ENCODE data around the gene SMTN. TPM values are rescaled to one million over a fixed set of nuclear protein-coding genes. Genes with fewer than 3 reads are reported as not detected.
"Not testable (repeated sequence)": the region's sequence is repeated elsewhere in the genome, so short reads cannot be mapped to it uniquely, and the experiment has no call there.

SMTN gene
- polyA plus RNA-seq, 1 donor, result 37.1 TPM

DNA sequence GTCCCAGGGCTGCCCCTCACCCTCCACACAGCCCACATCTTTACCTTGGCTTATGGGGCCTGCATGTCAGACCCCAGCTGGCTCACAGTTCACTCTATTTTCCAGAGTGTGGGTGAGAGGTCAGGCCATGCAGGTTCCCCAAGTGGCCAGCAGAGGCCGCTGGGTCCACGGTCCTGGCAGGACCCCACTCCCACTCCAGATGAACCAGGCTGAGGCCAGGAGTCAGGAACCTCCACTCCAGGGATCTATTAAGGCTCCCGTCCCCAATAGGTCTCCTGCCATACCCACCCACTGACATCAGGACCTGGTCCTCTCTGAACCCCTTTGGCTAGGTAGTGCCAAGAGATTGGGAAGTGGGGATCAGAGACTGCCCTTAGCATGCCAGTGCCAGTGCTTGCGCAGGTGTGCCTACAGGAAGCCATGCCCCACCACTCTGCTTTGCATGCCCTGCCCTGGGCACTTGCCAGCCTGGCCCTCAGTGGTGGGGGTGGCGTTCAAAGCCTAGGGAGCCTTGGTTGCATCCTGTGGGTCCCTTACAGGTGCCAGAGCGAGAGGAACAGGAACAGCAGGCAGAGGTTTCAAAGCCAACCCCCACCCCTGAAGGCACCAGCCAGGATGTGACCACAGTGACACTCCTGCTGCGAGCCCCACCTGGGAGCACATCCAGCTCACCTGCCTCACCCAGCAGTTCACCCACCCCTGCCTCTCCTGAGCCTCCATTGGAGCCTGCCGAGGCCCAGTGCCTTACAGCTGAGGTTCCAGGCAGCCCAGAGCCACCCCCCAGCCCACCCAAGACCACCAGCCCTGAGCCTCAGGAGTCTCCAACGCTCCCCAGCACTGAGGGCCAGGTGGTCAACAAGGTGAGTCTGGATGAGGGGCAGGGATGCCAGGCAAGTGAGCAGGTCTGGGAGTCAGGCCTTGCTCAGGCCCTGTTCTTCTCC lies 8.3 kb downstream of the SMTN start:
- no peak for DNase-seq

DNA sequence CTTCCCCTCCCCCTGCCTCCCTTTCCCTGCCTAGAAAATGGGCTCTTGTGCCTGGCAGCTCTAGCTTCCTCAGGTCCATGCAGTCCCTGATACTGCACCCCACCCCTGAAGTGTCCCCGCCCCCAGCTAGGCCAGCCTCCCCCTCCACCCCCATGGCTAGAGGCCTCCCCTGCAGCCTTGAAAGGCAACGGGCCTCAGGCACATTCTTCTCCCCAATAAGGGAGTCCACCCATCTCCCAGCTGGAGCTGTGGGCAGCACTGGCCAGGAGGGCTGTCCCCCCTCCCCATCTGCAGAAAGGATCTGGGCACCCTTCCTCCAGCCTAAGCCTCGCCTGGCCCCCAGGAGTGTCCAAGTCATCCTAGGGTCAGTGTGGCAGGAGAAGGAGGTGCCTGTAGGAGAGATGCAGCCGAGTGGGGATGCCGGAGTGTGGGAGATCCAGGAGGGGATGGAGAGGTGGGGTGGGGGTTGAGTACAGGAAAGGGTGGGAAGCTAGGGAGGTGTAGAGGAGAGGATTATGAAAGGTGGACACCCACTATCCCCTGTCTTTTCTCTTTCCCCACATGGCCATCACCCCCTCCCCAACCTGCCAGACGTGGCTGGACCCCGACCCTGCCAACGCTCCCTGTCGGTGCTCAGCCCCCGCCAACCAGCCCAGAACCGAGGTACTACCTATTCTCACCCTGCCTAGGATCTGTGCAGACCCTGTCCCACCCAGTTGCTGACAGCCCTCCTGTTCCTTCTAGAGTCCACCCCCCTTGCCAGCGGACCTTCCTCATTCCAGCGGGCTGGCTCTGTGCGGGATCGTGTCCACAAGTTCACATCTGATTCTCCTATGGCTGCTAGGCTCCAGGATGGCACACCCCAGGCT lies 9.3 kb downstream of the SMTN start:
- no peak for DNase-seq

DNA sequence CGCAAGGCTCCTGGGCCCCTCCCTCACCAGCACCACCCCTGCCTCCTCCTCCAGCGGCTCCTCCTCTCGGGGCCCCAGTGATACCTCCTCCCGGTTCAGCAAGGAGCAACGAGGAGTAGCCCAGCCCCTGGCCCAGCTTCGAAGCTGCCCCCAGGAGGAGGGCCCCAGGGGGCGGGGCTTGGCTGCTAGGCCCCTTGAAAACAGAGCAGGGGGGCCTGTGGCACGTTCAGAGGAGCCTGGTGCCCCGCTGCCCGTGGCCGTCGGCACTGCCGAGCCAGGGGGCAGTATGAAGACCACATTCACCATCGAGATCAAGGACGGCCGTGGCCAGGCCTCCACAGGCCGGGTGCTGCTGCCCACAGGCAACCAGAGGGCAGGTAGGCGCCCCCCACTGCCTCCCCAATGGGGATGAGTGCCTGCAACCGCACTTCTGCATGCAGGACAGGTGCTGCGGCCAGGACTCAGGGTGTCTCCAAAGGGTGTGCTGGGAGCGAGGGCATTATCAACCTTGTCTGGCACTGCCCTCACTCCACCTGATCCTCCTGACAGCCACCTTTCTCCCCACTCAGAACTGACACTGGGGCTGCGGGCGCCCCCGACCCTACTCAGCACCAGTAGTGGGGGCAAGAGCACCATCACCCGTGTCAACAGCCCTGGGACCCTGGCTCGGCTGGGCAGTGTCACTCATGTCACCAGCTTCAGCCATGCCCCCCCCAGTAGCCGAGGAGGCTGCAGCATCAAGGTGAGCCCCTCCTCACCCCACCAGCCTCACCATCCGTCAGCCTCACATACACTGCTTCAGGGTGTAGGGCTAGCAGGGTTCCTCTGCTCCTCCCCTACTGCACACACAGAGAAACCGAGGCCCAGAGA lies 10.2 kb downstream of the SMTN start:
- no peak for DNase-seq

DNA sequence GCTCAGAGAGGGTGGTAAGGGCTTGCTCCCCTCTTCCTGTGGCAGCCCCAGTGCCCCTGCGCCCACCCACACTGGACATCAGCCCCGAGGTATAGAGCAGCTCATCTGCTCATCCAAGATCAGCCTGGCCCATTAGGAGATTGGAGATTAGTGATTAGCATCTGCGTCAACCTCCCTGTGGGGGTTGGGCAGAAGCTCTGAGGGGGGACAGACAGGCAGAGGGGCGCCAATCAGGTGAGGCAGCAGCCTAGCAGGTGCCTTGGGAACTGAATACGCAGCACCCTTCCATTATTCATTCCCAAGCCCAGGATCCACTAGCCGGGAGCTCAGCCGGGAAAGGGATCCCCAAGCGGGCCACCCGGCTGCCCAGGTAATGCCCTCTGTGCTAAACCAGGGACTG lies 11.0 kb downstream of the SMTN start:
- no peak for DNase-seq

DNA sequence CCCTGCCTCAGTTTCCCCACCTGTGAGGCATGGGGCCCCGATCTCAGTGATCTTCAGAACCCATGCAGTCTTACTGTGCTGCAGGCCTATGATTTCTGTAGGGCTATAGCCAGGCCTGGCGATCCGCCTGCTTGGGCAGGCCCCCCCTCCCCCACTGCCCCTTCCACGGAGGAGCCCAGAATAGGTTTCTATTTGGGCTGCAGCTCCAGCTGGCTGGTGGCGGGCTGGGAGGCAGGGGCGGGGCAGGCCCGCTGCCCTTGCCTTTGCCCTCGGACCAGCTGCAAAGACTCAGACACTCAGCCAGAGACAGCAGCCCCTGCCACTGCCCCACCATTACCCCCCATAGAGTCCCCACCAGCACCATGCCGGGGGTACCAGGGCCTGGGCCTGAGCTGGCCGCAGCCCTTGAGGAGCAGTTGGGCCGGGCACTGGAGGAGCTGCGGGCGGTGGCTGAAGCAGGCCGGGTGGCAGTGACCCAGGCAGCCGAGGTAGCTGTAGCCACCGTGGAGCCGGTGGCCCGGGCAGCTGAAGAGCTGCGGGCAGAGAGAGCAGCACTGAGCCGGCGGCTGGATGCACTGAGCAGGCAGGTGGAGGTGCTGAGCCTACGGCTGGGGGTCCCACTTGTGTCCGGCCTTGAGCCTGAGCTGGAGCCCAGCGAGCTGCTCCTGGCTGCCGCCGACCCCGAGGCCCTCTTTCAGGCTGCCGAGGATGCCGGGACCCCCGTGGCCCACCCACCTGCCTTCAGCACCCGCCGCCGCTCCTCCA lies 12.2 kb downstream of the SMTN start:
- DNase-seq, result no peak

DNA sequence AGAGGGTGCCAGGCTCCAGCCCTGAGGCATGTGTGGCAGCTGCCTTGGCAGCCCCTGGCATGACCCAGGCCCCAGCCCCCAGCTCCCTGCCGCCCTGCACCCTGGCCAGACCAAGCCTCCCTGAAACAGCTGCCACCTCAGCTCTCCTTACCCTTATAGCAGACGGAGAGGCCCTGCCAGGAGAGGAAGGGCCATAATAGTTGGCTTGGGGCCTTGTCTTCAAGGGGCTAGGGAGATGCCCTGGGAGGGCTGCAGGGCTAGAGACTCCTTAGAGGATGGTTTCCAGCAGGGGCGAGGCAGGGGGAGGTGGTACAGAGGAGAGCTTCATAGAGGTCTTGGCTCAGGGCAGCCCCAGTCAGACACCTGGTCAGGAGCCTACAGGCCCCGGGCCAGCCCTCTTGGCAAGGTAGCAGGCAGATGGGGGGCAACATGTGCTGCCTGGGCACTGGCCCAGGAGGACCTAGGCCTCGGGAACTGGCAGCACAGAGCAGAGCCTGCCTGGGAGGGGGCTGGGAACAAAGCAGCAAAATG lies 13.0 kb downstream of the SMTN start:
- no peak for DNase-seq

DNA sequence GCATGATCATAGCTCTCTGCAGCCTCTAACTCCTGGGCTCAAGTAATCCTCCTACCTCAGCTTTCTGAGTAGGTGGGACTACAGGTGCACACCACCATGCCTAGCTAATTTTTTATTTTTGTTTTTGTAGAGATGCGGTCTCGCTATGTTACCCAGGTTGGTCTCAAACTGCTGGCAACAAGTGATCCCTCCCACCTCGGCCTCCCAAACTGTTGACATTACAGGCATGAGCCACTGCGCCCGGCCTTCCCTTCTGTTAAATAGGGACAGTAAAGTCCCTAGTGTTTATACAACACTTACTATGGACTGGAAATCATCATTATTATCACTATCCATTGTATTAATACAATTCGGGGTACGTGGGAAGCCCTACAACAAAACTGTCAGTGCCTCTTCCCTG lies 13.6 kb downstream of the SMTN start:
- DNase-seq, result no peak

DNA sequence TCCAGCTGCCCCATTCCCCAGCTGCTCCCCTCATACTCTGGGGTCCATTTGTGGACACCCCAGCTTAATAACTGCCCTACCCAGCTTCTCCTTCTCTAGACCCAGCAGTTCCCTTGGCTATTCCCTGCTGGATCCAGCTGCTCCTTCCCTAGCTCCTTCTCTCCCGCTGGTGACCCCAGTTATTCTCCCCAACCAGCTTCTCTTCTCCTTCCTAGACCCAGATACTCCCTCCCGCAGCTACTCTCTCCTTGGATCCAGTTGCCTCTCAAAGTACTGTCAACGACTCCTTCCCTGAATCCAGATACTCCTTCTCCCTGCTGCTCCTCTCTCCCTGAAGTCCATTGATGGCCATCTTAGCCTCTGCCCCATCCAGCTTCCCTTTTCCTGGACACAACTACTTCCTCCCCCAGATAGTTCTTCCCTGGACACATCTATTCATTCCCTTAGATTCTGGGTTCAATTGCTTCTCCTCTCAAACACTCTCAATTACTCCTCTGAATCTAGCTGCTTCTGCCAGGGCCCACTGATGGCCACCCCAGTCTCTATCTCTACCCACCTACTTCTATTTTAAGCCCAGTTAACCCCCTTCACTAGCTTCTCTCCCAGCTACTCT lies 14.6 kb downstream of the SMTN start:
- no peak for DNase-seq

DNA sequence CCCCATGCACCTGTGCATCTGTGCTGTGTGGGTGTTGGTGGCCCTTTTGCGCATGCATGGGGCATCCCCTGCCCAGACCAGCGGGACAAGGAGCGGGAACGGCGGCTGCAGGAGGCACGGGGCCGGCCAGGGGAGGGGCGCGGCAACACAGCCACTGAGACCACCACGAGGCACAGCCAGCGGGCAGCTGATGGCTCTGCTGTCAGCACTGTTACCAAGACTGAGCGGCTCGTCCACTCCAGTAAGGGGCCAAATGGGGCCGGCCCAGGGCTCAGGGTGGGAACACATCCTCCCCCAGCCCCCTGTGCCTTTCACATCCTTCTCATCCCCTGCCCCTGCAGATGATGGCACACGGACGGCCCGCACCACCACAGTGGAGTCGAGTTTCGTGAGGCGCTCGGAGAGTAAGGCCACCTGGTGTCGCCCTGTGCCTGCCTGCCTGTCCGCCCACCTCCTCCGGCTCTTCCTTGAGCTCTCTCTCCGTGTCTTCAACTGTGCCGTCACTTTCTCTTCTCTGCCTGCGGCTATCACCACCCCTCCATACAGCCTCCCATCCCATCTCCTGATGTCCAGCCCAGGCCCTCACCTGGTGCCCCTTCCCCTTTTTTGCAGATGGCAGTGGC lies 15.7 kb downstream of the SMTN start:
- no peak for DNase-seq

DNA sequence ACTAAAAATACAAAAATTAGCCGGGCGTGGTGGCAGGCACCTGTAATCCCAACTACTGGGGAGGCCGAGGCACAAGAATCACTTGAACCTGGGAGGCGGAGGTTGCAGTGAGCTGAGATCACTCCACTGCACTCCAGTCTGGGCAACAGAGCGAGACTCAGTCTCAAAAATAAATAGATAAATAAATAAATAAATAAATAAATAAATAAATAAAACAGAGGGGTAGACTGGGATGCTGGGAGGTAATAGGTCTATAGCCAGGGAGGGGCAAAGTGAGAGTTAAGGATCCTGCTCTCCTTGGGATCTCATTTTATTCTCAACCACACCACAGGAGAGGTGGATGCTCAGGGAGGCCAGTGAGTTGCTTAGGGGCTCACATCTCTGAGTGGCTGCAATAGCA lies 16.4 kb downstream of the SMTN start:
- DNase-seq, result not testable (repeated sequence)

DNA sequence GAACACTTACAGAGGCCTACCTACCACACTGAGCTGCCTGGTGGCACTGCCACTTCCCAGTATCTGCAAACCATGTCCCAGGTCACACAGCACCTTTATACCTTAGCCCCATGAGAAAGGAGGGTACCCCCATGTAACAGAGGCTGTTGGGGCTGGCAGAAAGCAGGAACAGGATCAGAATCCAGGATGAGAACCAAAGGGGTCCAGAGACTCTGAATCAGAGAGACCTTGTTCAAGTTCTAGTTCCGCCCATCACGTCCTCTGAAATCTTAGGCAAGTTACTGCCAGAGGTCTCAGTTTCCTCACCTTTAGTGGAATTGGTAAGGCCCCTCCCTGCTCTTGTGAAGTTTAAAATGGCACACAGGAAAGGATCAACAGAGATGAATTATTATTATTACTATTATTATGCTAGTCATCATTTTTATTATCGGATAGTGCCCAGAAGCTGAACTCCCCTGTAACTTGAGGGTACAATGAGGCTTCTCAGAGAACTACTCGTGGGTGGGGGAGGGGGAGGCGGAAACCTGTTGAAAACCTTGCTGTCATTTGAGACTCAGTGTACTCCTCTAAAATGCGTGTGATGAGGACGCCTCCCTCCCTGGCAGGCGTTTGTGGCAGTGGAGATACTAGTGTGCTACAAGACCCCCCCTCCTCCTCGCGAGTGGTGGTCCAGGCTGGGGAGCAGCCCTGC lies 17.0 kb downstream of the SMTN start:
- no peak for DNase-seq

DNA sequence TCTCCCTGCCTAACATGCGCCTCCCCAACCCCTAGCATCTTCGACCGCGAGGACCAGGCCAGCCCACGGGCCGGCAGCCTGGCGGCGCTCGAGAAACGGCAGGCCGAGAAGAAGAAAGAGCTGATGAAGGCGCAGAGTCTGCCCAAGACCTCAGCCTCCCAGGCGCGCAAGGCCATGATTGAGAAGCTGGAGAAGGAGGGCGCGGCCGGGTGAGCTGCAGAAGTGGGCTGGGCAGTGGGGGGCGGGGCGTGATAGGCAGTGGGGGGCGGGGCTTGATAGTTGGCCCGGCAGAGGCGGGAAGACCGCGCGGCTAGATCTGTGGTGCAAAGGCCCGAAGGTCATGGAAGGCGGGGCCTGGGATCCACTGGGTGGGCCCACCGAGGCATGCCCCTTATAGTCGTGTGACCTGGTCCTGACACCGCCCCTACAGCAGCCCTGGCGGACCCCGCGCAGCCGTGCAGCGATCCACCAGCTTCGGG lies 17.6 kb downstream of the SMTN start:
- no peak for DNase-seq

DNA sequence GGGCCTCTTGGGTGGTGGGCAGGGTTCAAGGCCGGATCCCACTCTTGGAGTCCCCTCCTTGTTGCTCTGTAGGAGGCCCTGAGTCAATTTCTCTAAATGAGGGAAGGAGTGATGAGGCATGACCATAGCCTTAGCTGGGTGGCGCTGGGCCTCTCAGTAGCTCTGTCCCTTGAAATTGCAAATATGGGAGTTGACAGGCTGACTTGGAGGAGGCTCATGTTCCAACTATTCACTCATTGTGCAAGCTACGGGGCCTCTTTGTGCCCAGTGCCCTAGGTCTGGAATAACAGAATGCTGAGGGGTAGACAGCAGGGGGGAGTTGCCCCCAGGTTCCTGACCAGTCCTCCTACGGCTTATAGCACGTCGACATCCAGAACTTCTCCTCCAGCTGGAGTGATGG lies 18.3 kb downstream of the SMTN start:
- DNase-seq, result no peak

DNA sequence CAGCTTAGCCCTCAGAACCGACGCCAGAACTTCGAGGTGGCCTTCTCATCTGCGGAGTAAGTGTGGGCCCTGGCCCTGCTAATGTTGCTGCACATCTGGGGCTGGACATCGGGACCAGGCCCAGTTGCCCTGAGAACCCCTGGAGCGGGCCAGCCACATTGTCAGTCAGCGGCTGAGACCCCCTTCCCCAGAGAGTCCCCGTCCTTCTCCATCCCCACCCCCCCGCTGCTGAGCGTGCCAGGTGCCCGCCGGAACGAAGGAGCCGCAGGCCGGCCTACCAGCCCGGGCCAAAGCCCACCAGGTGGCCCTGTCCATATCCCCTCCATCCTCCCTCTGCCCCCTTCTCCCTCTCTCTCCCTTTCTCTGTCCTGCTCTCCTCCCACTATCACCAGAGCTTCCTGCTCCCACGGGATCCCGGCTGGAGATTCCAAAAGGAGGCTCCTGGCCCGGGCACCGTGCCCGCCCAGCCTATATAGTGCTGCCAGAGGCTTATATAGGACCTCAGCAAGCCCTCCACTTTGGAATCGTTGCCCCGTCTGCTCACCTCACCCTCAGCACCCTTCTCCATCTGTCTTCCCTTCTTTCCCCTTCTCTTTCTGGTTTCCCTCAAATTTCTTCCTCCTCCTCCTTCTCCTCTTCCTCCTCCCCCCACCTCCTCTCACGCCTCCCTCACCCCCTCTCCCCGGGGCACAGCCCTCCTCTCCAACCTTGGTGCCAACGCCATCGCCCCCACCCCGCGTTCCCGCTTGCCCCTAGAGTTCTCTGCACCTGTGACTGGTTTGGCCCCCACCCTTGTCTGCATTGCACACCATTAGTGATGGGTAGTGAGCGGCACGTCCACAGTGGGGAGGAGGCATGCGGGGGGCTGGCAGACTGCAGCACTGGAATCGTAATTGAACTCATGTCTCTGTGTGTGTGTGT lies 19.0 kb downstream of the SMTN start:
- no peak for DNase-seq

DNA sequence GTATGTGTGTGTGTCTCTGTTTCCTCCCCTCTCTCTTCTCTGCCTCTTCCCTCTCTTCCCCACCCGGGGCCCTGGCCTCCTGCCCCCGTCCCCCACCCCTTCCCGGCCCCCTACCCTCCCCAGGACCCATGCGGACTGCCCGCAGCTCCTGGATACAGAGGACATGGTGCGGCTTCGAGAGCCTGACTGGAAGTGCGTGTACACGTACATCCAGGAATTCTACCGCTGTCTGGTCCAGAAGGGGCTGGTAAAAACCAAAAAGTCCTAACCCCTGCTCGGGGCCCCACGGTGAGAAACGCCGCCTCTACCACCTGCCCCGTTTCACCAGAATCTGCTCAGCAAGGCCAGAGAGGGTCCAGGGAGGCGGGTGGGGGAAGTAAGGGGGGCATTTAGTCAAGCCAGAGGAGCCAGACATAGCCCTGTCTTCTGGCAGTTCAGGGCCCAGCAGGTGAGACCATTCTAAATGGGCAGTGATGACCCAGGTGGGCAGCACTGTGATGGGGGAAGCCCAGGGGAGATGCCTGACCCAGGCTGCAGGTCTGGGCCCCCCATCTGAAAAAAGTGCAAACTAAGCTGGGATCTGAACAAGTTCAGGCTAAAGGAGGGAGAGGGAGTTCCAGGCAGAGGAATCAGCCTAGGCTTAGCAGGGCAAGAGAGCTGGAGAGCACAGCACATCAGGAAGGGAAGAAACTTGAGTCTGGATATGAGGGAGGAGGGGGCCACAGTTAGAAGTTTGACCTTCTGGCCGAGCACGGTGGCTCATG lies 19.8 kb downstream of the SMTN start:
- DNase-seq, result no peak

DNA sequence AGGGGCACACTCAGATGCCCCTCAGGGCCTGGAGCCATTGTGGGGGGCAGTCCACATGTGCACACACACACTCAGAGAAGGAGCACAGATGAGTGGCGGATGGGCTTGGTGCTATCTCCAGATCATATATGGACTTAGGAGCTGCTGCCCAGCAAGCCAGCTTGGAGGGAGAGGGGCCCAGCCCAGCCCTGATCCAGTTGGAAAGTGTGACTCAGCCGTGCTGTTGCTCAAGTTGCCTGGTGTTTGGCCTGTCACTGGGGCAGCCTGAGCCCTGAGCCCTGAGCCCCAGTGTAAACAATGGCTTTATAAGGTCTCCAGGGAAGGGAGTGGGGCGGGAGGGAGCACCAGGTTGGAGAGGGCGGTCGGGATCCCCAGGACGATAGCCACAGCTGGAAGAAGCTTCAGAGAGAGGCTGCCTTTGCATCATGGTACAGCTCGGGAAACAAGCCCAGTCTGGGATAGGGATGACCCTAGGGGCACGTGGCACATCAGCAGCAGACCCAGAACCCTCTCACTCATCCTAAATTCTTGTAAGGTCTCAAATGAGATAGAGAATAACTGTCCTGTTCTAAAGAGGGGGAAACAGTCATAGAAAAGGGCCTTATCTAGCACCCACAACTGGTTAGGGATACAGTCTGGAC lies 21.4 kb downstream of the SMTN start:
- DNase-seq, result no peak

DNA sequence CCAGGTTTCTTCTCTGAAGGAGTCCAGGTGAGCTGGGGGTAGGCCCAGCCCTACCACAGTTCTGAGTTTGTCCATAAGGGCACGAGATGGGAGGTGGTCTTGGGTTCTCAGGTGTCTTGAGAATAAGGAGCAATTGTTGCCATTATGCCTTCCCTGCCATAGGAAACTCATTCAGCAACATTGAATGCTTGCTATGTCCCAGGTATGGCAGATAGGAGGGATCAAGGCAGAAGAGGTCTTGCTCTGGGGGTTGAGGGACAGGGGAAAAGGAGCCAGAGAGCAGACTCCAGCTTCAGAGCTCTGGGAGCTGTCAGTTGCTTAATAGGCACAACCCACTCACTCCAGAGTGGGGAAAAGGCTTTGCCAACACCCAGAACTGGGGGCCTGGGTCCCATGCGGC lies 22.0 kb downstream of the SMTN start:
- DNase-seq, result no peak

All from left kidney (tissue), 2 donors.